Stomach (tissue), 4 donors: ENCODE results near the gene SERPINB1.
"Not testable (repeated sequence)": the region's sequence is repeated elsewhere in the genome, so short reads cannot be mapped to it uniquely, and the experiment has no call there.

Source experiments
- CTCF ChIP-seq, 7 experiments: fragments of 450-650 bp in 4 of 7; fragments of 200-600 bp in 3 of 7; sonication (generic) in 3 of 7; IDR thresholded peaks; one replicate each; pipeline ENCODE4 v1.5.1; 2016 to 2019; ENCODE audit warnings: antibody characterized with exemption in 7 of 7, control low read depth in 2 of 7, mild to moderate bottlenecking in 1 of 7
- EP300 ChIP-seq: sonication (generic); formaldehyde crosslinking; IDR thresholded peaks from one replicate; pipeline ENCODE4 v1.6.1; 2017; ENCODE audit warnings: antibody characterized with exemption
- POLR2A ChIP-seq, 4 donors: fragments of 450-650 bp; IDR thresholded peaks; one replicate each; pipeline ENCODE4 v1.6.1; 2016; ENCODE audit warnings: antibody characterized with exemption in 4 of 4, control low read depth in 2 of 4, mild to moderate bottlenecking in 1 of 4, moderate library complexity in 1 of 4
- POLR2AphosphoS5 ChIP-seq, 3 donors: sonication (generic); formaldehyde crosslinking; IDR thresholded peaks; one replicate each; pipeline ENCODE4 v1.6.1; 2016; ENCODE audit warnings: antibody characterized with exemption in 3 of 3

GRCh38 chr6:2853378-2853768 lies 11.7 kb upstream of the SERPINB1 start:
- TF ChIP-seq CTCF (IDR thresholded peaks at IDR 0.05); POLR2A (IDR thresholded peaks at IDR 0.05); EP300; POLR2AphosphoS5 (IDR thresholded peaks at IDR 0.05): not testable (repeated sequence)
